Measurements from ENCODE around the gene COA1.

DNA sequence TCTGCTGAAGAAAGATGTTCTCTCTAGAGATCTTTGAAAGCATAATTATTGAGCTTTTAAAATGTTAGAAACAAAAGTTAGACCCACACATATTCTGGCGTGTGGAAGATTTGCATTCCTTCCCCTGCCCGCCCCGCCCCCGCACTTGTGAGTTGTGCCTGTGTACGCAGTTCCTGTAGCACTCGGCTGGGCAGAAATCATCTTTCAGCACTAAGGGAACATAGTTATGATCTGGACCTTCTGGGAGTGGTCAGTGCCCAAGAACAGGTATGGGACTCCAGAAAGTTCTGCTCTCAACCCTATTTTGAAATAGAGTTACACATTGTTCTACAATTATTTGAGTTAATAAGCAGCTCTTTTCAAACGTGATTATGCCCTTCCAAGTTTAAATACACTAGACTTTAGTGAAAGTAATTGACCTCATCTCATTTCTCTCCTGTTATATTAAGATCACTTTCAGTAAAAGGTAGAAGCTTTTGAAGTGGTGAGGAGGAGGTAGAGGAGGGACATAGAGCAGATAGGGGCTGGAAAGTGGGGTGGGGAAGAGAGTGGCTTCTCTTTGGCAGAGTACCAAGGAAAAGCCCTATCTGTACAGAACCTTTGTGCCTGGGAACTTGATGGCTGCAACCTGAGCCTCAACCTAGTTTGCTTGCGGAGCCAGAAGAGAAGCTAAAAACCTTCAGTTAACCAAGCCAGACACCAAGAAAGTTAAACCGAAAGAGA, 34.9 kb upstream of the COA1 start:
- TF ChIP-seq, protein P1, sequence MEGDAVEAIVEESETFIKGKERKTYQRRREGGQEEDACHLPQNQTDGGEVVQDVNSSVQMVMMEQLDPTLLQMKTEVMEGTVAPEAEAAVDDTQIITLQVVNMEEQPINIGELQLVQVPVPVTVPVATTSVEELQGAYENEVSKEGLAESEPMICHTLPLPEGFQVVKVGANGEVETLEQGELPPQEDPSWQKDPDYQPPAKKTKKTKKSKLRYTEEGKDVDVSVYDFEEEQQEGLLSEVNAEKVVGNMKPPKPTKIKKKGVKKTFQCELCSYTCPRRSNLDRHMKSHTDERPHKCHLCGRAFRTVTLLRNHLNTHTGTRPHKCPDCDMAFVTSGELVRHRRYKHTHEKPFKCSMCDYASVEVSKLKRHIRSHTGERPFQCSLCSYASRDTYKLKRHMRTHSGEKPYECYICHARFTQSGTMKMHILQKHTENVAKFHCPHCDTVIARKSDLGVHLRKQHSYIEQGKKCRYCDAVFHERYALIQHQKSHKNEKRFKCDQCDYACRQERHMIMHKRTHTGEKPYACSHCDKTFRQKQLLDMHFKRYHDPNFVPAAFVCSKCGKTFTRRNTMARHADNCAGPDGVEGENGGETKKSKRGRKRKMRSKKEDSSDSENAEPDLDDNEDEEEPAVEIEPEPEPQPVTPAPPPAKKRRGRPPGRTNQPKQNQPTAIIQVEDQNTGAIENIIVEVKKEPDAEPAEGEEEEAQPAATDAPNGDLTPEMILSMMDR (IDR thresholded peaks at IDR 0.05): no peak
- TF ChIP-seq POLR2A (IDR thresholded peaks at IDR 0.05) (no peak), POLR2AphosphoS5 (IDR thresholded peaks at IDR 0.05) (no peak), EP300 (IDR thresholded peaks at IDR 0.05; ENCODE audit: low read depth) (no peak)
